K562 (cell line): ENCODE data around the gene ORC5. TPM values are rescaled to one million over a fixed set of nuclear protein-coding genes. Genes with fewer than 3 reads are reported as not detected.

ENCODE experiments used
- ATAC-seq: fragments of 200-7000 bp; cut with Tn5 transposase; 3 replicates; pipeline ENCODE4 v1.9.1; 2020; ENCODE audit warnings: moderate library complexity
- BruUV-seq: library from RNA; stranded (reverse); fragments of 400-500 nt; replicated peaks from 2 replicates; lab custom pipeline; 2021; lab: Mats Ljungman, UMichigan
- CTCF ChIA-PET: fragments of 300-600 bp; formaldehyde crosslinking; extraction: SDS; loops from one replicate; lab custom pipeline; 2021; ENCODE audit warnings: low intra/inter-chr PET ratio; lab: Yijun Ruan, JAX
- POLR2A ChIA-PET: fragments of 300-600, 350-650 bp; sonication (Branson Sonifier 250); formaldehyde crosslinking; extraction: SDS; loops from one replicate; lab custom pipeline; 2021; ENCODE audit warnings: antibody characterized with exemption, inconsistent platforms; lab: Yijun Ruan, JAX
- DNase-seq, 4 experiments: peaks; one replicate each; pipeline versions ENCODE4 v3.0.0 to v3.0.0-alpha.2; 2011 to 2018; ENCODE audit warnings: low spot score in 3 of 4, mixed read lengths in 3 of 4; ENCODE audit errors: extremely low read depth in 1 of 4
- FAIRE-seq: peaks from 2 replicates; lab custom pipeline; 2011; peaks lifted over from hg19 to GRCh38; lab: Jason Lieb, UNC
- H2AFZ ChIP-seq: 2 replicates; pipeline ENCODE4 v1.6.0; 2011; ENCODE audit warnings: low read depth, low read length, control low read depth, inconsistent platforms
- H3K27ac ChIP-seq: fragments of 200-600 bp; 3 replicates; pipeline ENCODE4 v1.8.0; 2011; ENCODE audit warnings: low read depth, mild to moderate bottlenecking, control low read depth, inconsistent platforms, low read length, moderate library complexity, mixed read lengths; ENCODE audit errors: extremely low read depth
- H3K27me3 ChIP-seq, 2 experiments: fragments of 300-600 bp in 1 of 2; 2 replicates in 1 of 2; 3 replicates in 1 of 2; pipeline versions ENCODE4 v1.6.0 to v1.8.0; 2011; ENCODE audit warnings: inconsistent platforms in 2 of 2, low read length in 2 of 2, mild to moderate bottlenecking in 1 of 2, mixed read lengths in 1 of 2, moderate library complexity in 1 of 2; ENCODE audit not compliant: control insufficient read depth in 2 of 2, insufficient read depth in 2 of 2
- H3K36me3 ChIP-seq: fragments of 300-600 bp; 3 replicates; pipeline ENCODE4 v1.8.0; 2011; ENCODE audit warnings: mild to moderate bottlenecking, low read length, inconsistent platforms; ENCODE audit not compliant: control insufficient read depth, insufficient read depth
- H3K4me1 ChIP-seq, 2 experiments: fragments of 200-600 bp in 1 of 2; replicated peaks in 1 of 2; 2 replicates in 1 of 2; 3 replicates in 1 of 2; pipeline versions ENCODE4 v1.5.1 to v1.8.0; 2011; ENCODE audit warnings: inconsistent platforms in 2 of 2, low read length in 2 of 2, mild to moderate bottlenecking in 1 of 2, mixed read lengths in 1 of 2, moderate library complexity in 1 of 2; ENCODE audit not compliant: control insufficient read depth in 2 of 2, insufficient read depth in 2 of 2
- H3K4me2 ChIP-seq: 2 replicates; pipeline ENCODE4 v1.6.1; 2011; ENCODE audit warnings: low read length, control low read depth, inconsistent platforms, mixed read lengths; ENCODE audit not compliant: insufficient read depth
- H3K4me3 ChIP-seq: fragments of 200-600 bp; sonication (generic), shearing (Covaris generic); 2 replicates; pipeline ENCODE4 v1.5.1; 2016; ENCODE audit warnings: control low read depth, inconsistent platforms
- H3K79me2 ChIP-seq: fragments of 200-600 bp; 3 replicates; pipeline ENCODE4 v1.8.0; 2011; ENCODE audit warnings: low read length, inconsistent platforms; ENCODE audit not compliant: control insufficient read depth, insufficient read depth
- H3K9ac ChIP-seq, 2 experiments: 2 replicates each; pipeline versions ENCODE4 v1.6.0 to v1.6.1; 2011; ENCODE audit warnings: low read depth in 2 of 2, low read length in 2 of 2, control low read depth in 1 of 2, inconsistent platforms in 1 of 2, mild to moderate bottlenecking in 1 of 2, mixed read lengths in 1 of 2; ENCODE audit not compliant: insufficient read depth in 1 of 2
- H3K9me1 ChIP-seq: one replicate; pipeline ENCODE4 v1.6.0; 2011; ENCODE audit warnings: inconsistent platforms, mild to moderate bottlenecking, low read length, moderate library complexity; ENCODE audit not compliant: control insufficient read depth, insufficient read depth
- H3K9me3 ChIP-seq: replicated peaks from 2 replicates; pipeline ENCODE4 v1.5.1; 2011; ENCODE audit warnings: low read depth, low read length, inconsistent platforms; ENCODE audit not compliant: control insufficient read depth, insufficient read depth
- H4K20me1 ChIP-seq: replicated peaks from 2 replicates; pipeline ENCODE4 v1.6.1; 2011; ENCODE audit warnings: low read length, inconsistent platforms, mixed read lengths; ENCODE audit not compliant: control insufficient read depth, insufficient read depth
- BRD4 ChIP-seq: fragments of 200-600 bp; sonication (generic); IDR thresholded peaks from 2 replicates; pipeline ENCODE4 v1.6.1; 2017; ENCODE audit warnings: inconsistent platforms
- CBFB ChIP-seq: sonication (generic); formaldehyde crosslinking; IDR thresholded peaks from 2 replicates; pipeline ENCODE4 v1.4.0; 2020; ENCODE audit warnings: mild to moderate bottlenecking, missing genetic modification reagents
- CGGBP1 ChIP-seq: fragments of 250-450 bp; sonication (Bioruptor Pico); IDR thresholded peaks from 2 replicates; pipeline ENCODE4 v1.9.0; 2021; ENCODE audit warnings: mild to moderate bottlenecking
- HDAC1 ChIP-seq, 2 experiments: fragments of 450-650 bp; IDR thresholded peaks; 2 replicates each; pipeline ENCODE4 v1.6.1; 2016 to 2017; ENCODE audit warnings: inconsistent platforms in 1 of 2, mild to moderate bottlenecking in 1 of 2, moderate library complexity in 1 of 2
- HIVEP1 ChIP-seq: fragments of 250-450 bp; sonication (Bioruptor Pico); IDR thresholded peaks from 2 replicates; pipeline ENCODE4 v1.4.0; 2020; ENCODE audit warnings: mild to moderate bottlenecking
- KDM4B ChIP-seq, 2 experiments: fragments of 450-650 bp in 1 of 2; sonication (generic) in 1 of 2; IDR thresholded peaks; 2 replicates each; pipeline ENCODE4 v1.6.1; 2016 to 2017; ENCODE audit warnings: borderline replicate concordance in 2 of 2, antibody characterized with exemption in 1 of 2, low read depth in 1 of 2, mild to moderate bottlenecking in 1 of 2
- MBD2 ChIP-seq: sonication (generic); IDR thresholded peaks from 2 replicates; pipeline ENCODE4 v1.6.1; 2016; ENCODE audit warnings: low read depth, borderline replicate concordance
- NCOA6 ChIP-seq: fragments of 450-650 bp; IDR thresholded peaks from 2 replicates; pipeline ENCODE4 v1.6.1; 2017; ENCODE audit warnings: mild to moderate bottlenecking
- NFE2 ChIP-seq: IDR thresholded peaks from 2 replicates; pipeline ENCODE4 v1.6.1; 2014; ENCODE audit warnings: antibody characterized with exemption, low read depth
- NFIX ChIP-seq: fragments of 250-450 bp; sonication (Bioruptor Pico); IDR thresholded peaks from 2 replicates; pipeline ENCODE4 v1.4.0; 2020; ENCODE audit warnings: low read depth, mild to moderate bottlenecking, moderate library complexity
- PATZ1 ChIP-seq: fragments of 250-450 bp; sonication (Bioruptor Pico); IDR thresholded peaks from 2 replicates; pipeline ENCODE4 v1.5.0; 2020; ENCODE audit warnings: mild to moderate bottlenecking, borderline replicate concordance
- PHTF2 ChIP-seq: fragments of 250-450 bp; sonication (Bioruptor Pico); IDR thresholded peaks from 2 replicates; pipeline ENCODE4 v1.5.0; 2021; ENCODE audit warnings: mild to moderate bottlenecking
- PREB ChIP-seq: sonication (generic); formaldehyde crosslinking; IDR thresholded peaks from 2 replicates; pipeline ENCODE4 v1.8.1; 2023; ENCODE audit warnings: mild to moderate bottlenecking, missing genetic modification reagents
- PTTG1 ChIP-seq: fragments of 450-650 bp; IDR thresholded peaks from 2 replicates; pipeline ENCODE4 v1.6.1; 2016; ENCODE audit warnings: low read depth, mild to moderate bottlenecking, missing genetic modification characterization, missing compliant biosample characterization
- SIRT6 ChIP-seq: IDR thresholded peaks from one replicate; pipeline ENCODE4 v1.6.1; 2012; ENCODE audit warnings: low read depth, mild to moderate bottlenecking, control low read depth, inconsistent platforms, low read length, moderate library complexity
- THRAP3 ChIP-seq: fragments of 450-650 bp; IDR thresholded peaks from 2 replicates; pipeline ENCODE4 v1.6.1; 2016; ENCODE audit warnings: mild to moderate bottlenecking, inconsistent platforms, borderline replicate concordance
- ZKSCAN8 ChIP-seq: fragments of 200-800 bp; sonication (Bioruptor generic); IDR thresholded peaks from 2 replicates; pipeline ENCODE4 v1.6.1; 2016; ENCODE audit warnings: missing genetic modification characterization, missing compliant biosample characterization
- ZNF121 ChIP-seq: sonication (generic); formaldehyde crosslinking; conservative IDR thresholded peaks from 2 replicates; pipeline ENCODE4 v1.8.0; 2022; ENCODE audit warnings: missing genetic modification reagents
- ZNF696 ChIP-seq: fragments of 250-450 bp; sonication (Bioruptor Pico); conservative IDR thresholded peaks from 2 replicates; pipeline ENCODE4 v1.4.0; 2020; ENCODE audit warnings: mild to moderate bottlenecking, moderate library complexity
- ZNF76 ChIP-seq: fragments of 250-450 bp; sonication (Bioruptor Pico); IDR thresholded peaks from 2 replicates; pipeline ENCODE4 v1.4.0; 2020; ENCODE audit warnings: mild to moderate bottlenecking, moderate library complexity, borderline replicate concordance
- WGBS: fragments of 100-300 bp; shearing (Covaris generic); methylation state at CpG from one replicate; pipeline ENCODE4 v1.1.6; 2016; ENCODE audit warnings: low coverage, mixed read lengths; ENCODE audit not compliant: insufficient coverage; ENCODE audit errors: missing lambda C conversion rate; 5-methylcytosine and 5-hydroxymethylcytosine counted together
- in situ Hi-C: fragments of 300-500 bp; cut with MboI; formaldehyde crosslinking; loops from 4 replicates; pipeline ENCODE4 v1.15.0; 2018; ENCODE audit warnings: inconsistent platforms, mixed read lengths
- intact Hi-C: fragments of 100-400 bp; cut with micrococcal nuclease; formaldehyde crosslinking; loops from 2 replicates; pipeline ENCODE4 v1.14.2; 2022
- polyA plus RNA-seq, 8 experiments: library from polyadenylated mRNA; depleted of rRNA in 4 of 8; stranded (reverse) in 5 of 8; unstranded in 3 of 8; fragments of >200 nt; fragmentation: Nextera tagmentation in 2 of 8; fragmentation: Illumina TruSeq in 1 of 8; extraction: Ambion mirVana in 2 of 8; extraction: Trizol in 1 of 8; gene quantifications; 2 replicates each; pipeline versions ENCODE4 v1.2.1 to v1.2.3, GENCODE V29; 2011 to 2014; ENCODE audit warnings: inconsistent platforms in 1 of 8, missing spikeins in 1 of 8
- total RNA-seq, 7 experiments: library from RNA; depleted of rRNA in 6 of 7; stranded (reverse); fragments of >200 nt in 6 of 7; fragmentation: Illumina TruSeq in 2 of 7; extraction: Trizol in 2 of 7; gene quantifications; 2 replicates each; pipeline versions ENCODE4 v1.2.1 to v1.2.3, GENCODE V29; 2011 to 2021; ENCODE audit warnings: low replicate concordance in 1 of 7

The ORC5 gene
- total and polyA plus RNA-seq, 9 of the 15 experiments (the other 6 are each of a cell fraction or from before 2014, with no cell fraction given): 29.8 to 136 (median 54.8) TPM

GRCh38 chr7:104162081-104162480 is 45.7 kb downstream of the ORC5 start:
- no peak overlapping the region for H3K4me3 ChIP-seq
- H2AFZ ChIP-seq: no peak overlapping the region
- no peak for FAIRE-seq
- intact Hi-C loops: loop anchor here (5.0 kb wide), 1 partner anchor 640 kb away; no protein-coding TSS in a partner anchor
- no peaks in the 10 kb centered on the region for H3K27me3 ChIP-seq
- in situ Hi-C loops: no loop called here
- no peak for ATAC-seq
- no TSS peak for BruUV-seq
- H3K36me3 ChIP-seq: peaks cover 72% of the 10 kb centered on the region
- CTCF ChIA-PET: no interaction called here
- H3K9ac ChIP-seq: no peak overlapping the region
- WGBS: 79% methylated on average over 6 of the region's 6 CpGs
- DNase-seq: no peak
- no peaks in the 10 kb centered on the region for H4K20me1 ChIP-seq
- no peaks in the 10 kb centered on the region for H3K9me3 ChIP-seq
- POLR2A ChIA-PET: interaction anchor here (1.5 kb wide), 1 partner anchor 12 kb away, joined by 6 read pairs; no protein-coding TSS in a partner anchor
- no peak overlapping the region for H3K4me2 ChIP-seq
- no peak for TF ChIP-seq KDM4B (IDR thresholded peaks at IDR 0.05; ENCODE audit: borderline replicate concordance in 2 of 2, low read depth in 1 of 2)
- TF ChIP-seq HDAC1 (IDR thresholded peaks at IDR 0.05): no peak
- no peak for TF ChIP-seq ZNF76 (CRISPR knock-in tag)
- TF ChIP-seq PHTF2 (CRISPR knock-in tag): no peak
- no peak for TF ChIP-seq NFE2
- TF ChIP-seq ZKSCAN8 (CRISPR knock-in tag): no peak
- no peak for TF ChIP-seq NFIX
- no peak for TF ChIP-seq PATZ1 (CRISPR knock-in tag)
- no peak for TF ChIP-seq BRD4
- no peak for TF ChIP-seq SIRT6
- no peak for TF ChIP-seq MBD2
- TF ChIP-seq ZNF121 (CRISPR knock-in tag): no peak
- TF ChIP-seq NCOA6: no peak
- no peak for TF ChIP-seq THRAP3
- TF ChIP-seq CGGBP1 (CRISPR knock-in tag): no peak
- TF ChIP-seq PREB (CRISPR knock-in tag): no peak
- no peak for TF ChIP-seq ZNF696
- no peak for TF ChIP-seq CBFB
- TF ChIP-seq PTTG1 (tag): no peak
- TF ChIP-seq HIVEP1: no peak
- no peaks in the 10 kb centered on the region for H3K4me1 ChIP-seq
- no peaks in the 10 kb centered on the region for H3K9me1 ChIP-seq
- H3K27ac ChIP-seq: no peak overlapping the region
- H3K79me2 ChIP-seq: no peaks in the 10 kb centered on the region
